HG03139 (cell line): ENCODE measurements around the gene NLRC4.
"Not testable (repeated sequence)": the region's sequence is repeated elsewhere in the genome, so short reads cannot be mapped to it uniquely, and the experiment has no call there.

Experiments
- ATAC-seq: cut with Tn5 transposase; IDR thresholded peaks from one replicate; pipeline ENCODE4 v1.9.1; 2021; ENCODE audit not compliant: unreplicated experiment

Gene NLRC4, protein sequence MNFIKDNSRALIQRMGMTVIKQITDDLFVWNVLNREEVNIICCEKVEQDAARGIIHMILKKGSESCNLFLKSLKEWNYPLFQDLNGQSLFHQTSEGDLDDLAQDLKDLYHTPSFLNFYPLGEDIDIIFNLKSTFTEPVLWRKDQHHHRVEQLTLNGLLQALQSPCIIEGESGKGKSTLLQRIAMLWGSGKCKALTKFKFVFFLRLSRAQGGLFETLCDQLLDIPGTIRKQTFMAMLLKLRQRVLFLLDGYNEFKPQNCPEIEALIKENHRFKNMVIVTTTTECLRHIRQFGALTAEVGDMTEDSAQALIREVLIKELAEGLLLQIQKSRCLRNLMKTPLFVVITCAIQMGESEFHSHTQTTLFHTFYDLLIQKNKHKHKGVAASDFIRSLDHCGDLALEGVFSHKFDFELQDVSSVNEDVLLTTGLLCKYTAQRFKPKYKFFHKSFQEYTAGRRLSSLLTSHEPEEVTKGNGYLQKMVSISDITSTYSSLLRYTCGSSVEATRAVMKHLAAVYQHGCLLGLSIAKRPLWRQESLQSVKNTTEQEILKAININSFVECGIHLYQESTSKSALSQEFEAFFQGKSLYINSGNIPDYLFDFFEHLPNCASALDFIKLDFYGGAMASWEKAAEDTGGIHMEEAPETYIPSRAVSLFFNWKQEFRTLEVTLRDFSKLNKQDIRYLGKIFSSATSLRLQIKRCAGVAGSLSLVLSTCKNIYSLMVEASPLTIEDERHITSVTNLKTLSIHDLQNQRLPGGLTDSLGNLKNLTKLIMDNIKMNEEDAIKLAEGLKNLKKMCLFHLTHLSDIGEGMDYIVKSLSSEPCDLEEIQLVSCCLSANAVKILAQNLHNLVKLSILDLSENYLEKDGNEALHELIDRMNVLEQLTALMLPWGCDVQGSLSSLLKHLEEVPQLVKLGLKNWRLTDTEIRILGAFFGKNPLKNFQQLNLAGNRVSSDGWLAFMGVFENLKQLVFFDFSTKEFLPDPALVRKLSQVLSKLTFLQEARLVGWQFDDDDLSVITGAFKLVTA

GRCh38 chr2:32264422-32265105 lies at the start of gene NLRC4:
TSS of gene NLRC4 (minus strand) at chr2:32264886. CDS start at chr2:32256775, 8,111 bp downstream.
- peak; percentile 80 for ATAC-seq

DNA sequence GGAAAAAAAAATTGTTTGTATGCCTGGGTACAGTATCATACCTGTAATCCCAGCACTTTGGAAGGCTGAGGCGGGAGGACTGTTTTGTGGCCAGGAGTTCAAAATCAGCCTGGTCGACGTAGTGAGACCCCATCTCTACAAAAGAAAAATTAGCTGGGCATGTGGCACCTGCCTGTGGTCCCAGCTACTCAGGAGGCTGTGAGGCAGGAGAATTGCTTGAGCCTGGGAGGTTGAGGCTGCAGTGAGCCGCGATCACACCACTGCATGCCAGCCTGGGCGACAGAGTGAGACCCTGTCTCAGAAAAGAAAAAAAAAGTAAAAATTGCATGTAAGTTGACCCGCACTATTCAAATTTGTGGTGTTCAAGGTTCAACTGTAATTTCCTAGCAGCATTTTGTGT lies 45.9 kb upstream of the NLRC4 start:
- ATAC-seq: no peak

GRCh38 chr2:32293966-32294562 lies 29.4 kb upstream of the NLRC4 start:
- not testable (repeated sequence) for ATAC-seq

GRCh38 chr2:32293493-32293892 lies 28.8 kb upstream of the NLRC4 start:
- ATAC-seq: not testable (repeated sequence)

DNA sequence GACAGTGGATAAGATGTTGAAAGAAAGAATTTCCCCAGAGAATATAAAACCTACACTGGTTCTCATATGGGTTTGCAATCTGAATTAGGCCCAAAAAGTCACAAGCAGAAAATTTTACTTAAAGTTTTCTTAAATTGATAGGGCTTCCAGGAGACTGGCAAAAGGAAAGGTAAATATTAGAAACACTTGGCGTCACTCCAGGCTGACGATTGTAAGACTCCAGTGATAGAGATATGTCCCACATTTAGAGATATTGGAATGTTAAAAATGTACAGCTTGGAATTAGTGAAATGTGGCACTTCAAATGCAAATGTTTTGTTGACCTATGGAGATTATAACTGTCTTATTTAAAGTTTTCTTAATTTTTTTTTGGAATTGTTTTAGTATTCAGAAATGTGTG lies 27.1 kb upstream of the NLRC4 start:
- ATAC-seq: no peak

DNA sequence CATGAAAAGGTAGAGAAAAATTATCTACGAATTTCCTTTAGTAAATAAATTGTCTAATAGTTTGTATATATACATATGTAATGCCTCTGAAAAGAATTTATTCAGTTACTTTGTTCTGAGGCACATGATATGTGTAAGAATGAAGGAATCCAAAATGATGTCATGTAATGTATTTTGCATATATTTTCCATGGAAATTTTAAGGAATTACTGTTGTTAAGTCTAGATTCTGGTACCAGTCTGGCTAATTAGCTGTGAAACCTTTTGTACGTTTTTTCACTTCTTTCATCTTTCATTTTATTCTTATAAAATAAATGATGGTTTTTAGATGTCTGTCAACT lies 25.3 kb upstream of the NLRC4 start:
- no peak for ATAC-seq

DNA sequence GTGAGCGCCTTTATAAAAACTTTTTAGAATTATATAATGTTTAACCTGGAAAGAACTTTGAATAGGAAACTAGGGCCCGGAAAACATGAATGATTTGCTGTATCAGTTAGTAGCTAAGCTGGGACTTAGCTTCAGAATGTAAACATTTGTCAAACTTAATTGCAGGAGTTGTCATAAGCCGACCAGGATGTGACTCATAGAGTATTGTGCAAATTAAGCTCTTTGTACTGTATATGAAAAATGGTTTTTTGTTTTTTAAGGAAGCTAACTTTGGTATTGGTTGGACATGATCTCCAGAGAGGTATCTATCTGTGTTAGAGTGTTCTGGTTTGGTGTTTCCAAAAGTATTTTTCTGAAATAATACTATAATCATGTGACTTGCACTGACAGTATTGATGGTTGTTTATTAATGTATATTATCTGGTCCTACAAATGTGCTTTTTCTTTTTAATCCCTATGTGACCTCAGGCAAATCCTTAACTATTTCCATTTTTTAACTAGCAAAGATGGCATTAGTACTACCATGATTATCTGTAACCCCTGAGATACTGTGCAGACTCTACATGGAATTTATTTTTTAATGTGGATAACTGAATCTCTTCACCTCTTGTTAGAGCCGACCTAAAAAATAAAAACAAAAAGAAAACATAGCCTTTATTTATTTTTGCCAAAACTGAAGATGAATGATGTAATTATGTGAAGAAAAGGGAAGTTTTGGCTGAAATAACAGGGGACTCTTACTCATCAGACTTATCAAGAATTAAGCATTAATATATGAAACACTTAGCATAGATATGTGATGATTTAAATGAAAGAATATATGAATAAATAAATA lies 24.7 kb upstream of the NLRC4 start:
- ATAC-seq: no peak

DNA sequence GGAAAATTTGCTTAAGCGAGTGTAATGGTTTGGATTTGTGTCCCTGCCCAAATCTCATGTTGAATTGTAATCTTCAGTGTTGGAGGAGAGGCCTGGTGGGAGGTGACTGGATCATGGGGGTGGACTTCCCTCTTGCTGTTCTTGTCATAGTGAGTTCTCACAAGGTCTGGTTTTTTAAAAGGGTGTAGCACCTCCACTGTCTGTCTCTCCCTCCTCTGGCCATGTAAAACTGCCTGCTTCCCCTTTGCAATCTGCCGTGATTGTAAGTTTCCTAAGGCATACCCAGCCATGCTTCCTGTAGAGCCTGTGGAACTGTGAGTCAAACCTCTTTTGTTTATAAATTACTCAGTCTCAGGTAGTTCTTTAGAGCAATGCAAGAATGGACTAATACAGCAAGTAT lies 19.6 kb upstream of the NLRC4 start:
- ATAC-seq: no peak

DNA sequence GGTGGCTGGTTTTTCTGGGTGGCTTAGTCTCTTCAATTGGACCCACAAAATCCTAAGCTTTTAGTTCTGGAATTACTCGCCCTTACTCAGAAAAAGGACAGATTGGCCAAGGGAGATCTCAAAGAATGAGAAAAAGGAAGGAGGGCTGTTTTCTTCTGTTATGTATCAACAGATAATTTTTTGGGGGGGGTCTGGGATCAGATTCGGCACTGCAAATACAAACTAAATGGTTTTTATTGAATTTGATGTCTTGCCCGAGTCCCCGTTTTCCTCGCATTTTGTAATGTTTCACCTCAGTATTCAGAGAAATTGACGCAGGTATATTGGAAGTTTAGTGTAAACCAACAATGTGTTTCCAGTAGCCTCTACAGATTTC lies 13.8 kb upstream of the NLRC4 start:
- ATAC-seq: no peak

DNA sequence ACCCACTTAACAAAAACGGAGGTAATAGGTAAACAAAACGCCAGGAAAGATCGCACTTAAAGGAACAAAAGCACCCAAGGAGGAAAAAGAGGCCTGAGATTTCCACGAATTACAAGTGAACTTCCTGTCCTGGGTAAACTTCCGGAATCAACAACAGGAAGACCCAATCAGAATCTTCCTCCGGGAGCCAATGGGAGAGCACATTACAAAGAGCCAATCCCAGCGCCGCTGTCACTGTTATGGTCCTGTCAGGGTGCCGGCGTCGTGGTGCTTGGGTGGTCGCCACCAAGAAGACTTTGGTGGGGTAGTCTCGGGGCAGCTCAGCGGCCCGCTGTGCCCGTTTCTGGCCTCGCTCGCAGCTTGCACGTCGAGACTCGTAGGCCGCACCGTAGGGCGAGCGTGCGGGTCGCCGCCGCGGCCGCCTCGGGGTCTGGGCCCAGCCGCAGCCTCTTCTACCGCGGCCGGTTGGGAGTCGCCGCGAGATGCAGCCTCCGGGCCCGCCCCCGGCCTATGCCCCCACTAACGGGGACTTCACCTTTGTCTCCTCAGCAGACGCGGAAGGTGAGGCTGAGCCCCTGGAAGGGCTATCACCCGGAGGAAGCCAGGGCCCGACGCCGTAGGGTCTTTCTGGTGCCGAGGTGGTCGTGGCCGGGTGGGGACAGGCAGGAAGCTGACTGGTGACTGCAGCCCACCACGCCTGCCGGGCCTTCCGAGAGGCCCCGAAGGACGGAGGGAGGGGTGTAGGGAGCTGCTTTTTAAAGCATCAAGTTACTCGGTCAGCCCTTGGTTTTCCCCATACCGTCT lies 13.2 kb upstream of the NLRC4 start, which contains the start of gene YIPF4:
YIPF4 (plus strand) TSS at position 231 of the 804 bp plus-strand sequence; CDS start at position 483, 252 bp downstream.
- peak; percentile 97 for ATAC-seq

DNA sequence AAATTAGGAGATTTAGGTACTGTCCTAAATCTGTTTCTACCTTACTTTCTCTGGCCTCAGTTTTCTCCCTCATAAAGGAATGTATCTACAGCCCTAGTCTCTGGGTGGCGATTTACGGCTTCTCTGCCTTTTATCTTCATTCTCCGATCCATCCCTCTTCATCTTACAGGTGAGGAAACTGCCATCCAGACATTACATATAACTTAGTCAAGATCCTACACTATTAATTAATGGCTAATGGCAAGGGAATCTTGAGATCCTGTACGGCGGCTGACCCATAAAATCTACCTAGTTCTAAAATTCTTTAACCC lies 12.6 kb upstream of the NLRC4 start:
- ATAC-seq: peak; percentile 4

GRCh38 chr2:32275790-32276189 lies 11.1 kb upstream of the NLRC4 start:
- ATAC-seq: not testable (repeated sequence)

- no peak for ATAC-seq
Measured at GRCh38 chr2:32274289-32274688, 9.6 kb upstream of the NLRC4 start.

GRCh38 chr2:32272279-32272678 lies 7.6 kb upstream of the NLRC4 start:
- no peak for ATAC-seq

DNA sequence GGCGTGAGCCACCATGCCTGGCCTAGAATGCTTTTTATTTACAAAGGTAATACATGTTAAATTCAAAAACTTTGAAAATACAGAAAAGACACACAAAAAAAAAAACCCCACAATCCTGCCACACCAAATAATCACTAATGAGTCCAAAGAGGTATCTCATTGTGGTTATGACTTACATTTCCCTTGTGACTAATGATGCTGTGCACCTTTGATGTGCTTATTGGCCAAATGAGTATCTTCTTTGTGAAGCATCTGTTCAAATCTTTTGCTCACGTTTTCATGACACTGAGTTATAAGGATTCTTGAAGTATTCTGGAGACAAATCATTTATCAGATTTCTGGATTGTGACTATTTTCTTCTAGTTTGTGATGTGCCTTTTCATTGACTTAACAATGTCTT lies 6.4 kb upstream of the NLRC4 start:
- no peak for ATAC-seq

- no peak for ATAC-seq
Measured at GRCh38 chr2:32262105-32262504, 2.6 kb downstream of the NLRC4 start.

DNA sequence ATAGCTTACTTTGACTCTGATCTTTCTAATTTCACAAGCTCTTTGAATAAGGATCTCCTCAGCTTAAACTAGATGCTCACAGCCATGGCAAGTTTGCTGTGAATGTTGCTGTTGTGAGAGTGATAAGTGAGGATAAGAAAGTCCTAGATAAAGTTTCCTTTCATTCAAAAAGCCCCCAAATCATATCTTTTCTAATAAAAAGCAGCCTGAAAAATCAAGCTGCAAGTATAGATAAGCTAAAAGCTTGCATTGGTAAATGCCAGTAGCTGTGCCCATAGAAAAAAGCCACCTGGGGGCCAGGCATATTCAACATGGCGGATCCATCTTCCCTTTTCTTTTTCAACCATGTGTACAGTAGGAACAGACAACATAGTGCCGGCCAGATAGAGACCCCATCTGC lies 4.3 kb downstream of the NLRC4 start:
- no peak for ATAC-seq

DNA sequence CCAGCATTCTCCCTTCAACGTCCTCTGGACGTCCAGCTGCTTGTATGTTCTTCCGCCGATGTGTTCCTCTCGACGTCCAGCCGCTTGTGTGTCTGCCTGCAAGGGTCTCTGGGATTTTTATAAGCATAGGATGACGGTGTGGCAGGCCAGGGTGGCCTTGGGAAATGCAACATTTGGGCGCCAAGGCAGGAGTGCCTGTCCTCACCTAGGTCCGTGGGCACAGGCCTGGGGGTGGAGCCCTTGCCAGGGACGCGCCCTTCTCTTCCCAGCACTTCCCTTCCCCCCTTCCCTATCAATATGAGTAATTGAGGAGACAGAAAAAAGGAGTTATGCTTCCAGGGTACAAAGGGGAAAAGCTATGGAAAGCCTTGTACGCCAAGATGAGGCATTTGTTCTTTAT lies 6.4 kb downstream of the NLRC4 start:
- no peak for ATAC-seq

- ATAC-seq: no peak
Measured at GRCh38 chr2:32250290-32250689, 14.4 kb downstream of the NLRC4 start.
